K562 (cell line): ENCODE data around the gene CYSRT1. TPM values are rescaled to one million over a fixed set of nuclear protein-coding genes. Genes with fewer than 3 reads are reported as not detected.
A peak's percentile ranks its signal among the peaks of the same experiment; 100 is the strongest.

Experiments
- CTBP1 ChIP-seq: fragments of 450-650 bp; IDR thresholded peaks from 2 replicates; pipeline ENCODE4 v1.6.1; 2016; ENCODE audit warnings: borderline replicate concordance
- GABPA ChIP-seq: fragments of 200-800 bp; sonication (Bioruptor generic); conservative IDR thresholded peaks from 2 replicates; pipeline ENCODE4 v1.6.1; 2016; ENCODE audit warnings: low read depth, missing genetic modification characterization, missing compliant biosample characterization
- GTF2F1 ChIP-seq: IDR thresholded peaks from 2 replicates; pipeline ENCODE4 v1.6.1; 2011; ENCODE audit warnings: low read depth, low read length, improper control_type of control experiment
- HCFC1 ChIP-seq: IDR thresholded peaks from 2 replicates; pipeline ENCODE4 v1.6.1; 2012; ENCODE audit warnings: low read depth, low read length, improper control_type of control experiment
- MAZ ChIP-seq, 2 experiments: fragments of 450-650 bp in 1 of 2; sonication (generic) in 1 of 2; formaldehyde crosslinking; IDR thresholded peaks in 1 of 2; conservative IDR thresholded peaks in 1 of 2; 2 replicates each; pipeline versions ENCODE4 v1.4.0 to v1.5.0; 2020; ENCODE audit warnings: mild to moderate bottlenecking in 1 of 2, missing genetic modification reagents in 1 of 2
- MED1 ChIP-seq: sonication (generic); formaldehyde crosslinking; IDR thresholded peaks from 2 replicates; pipeline ENCODE4 v1.8.1; 2023; ENCODE audit warnings: missing genetic modification reagents, borderline replicate concordance
- MYC ChIP-seq, 2 experiments: fragments of 250-450 bp in 1 of 2; sonication (Bioruptor Pico) in 1 of 2; IDR thresholded peaks; 2 replicates each; pipeline versions ENCODE4 v1.5.1 to v1.6.1; 2012 to 2021; ENCODE audit warnings: low read depth in 2 of 2, borderline replicate concordance in 1 of 2, improper control_type of control experiment in 1 of 2, low read length in 1 of 2, mild to moderate bottlenecking in 1 of 2, moderate library complexity in 1 of 2
- PHF20 ChIP-seq: fragments of 450-650 bp; IDR thresholded peaks from 2 replicates; pipeline ENCODE4 v1.6.1; 2018; ENCODE audit not compliant: partially characterized antibody
- PML ChIP-seq: IDR thresholded peaks from 2 replicates; pipeline ENCODE4 v1.6.1; 2012; ENCODE audit warnings: low read length, inconsistent platforms
- POLR2A ChIP-seq: fragments of 450-650 bp; conservative IDR thresholded peaks from 2 replicates; pipeline ENCODE4 v1.6.1; 2016
- POLR2G ChIP-seq: fragments of 200-400 bp; formaldehyde crosslinking; IDR thresholded peaks from 2 replicates; pipeline ENCODE4 v1.6.1; 2017; ENCODE audit warnings: low read depth, mild to moderate bottlenecking, antibody characterized with exemption, low read length, moderate library complexity
- RBM22 ChIP-seq: fragments of 200-400 bp; formaldehyde crosslinking; IDR thresholded peaks from 2 replicates; pipeline ENCODE4 v1.6.1; 2018; ENCODE audit warnings: low read length, low read depth; ENCODE audit not compliant: poor library complexity, severe bottlenecking
- TBP ChIP-seq: optimal IDR thresholded peaks from 2 replicates; pipeline ENCODE3; 2011; ENCODE audit warnings: low read depth, low read length, improper control_type of control experiment
- YY1 ChIP-seq, 3 experiments: IDR thresholded peaks; 2 replicates each; pipeline ENCODE4 v1.6.1; 2011; ENCODE audit warnings: low read length in 2 of 3, mild to moderate bottlenecking in 2 of 3, moderate library complexity in 2 of 3, borderline replicate concordance in 1 of 3, control low read depth in 1 of 3, low read depth in 1 of 3; ENCODE audit not compliant: insufficient read depth in 3 of 3, insufficient replicate concordance in 2 of 3, control insufficient read depth in 1 of 3, insufficient read length in 1 of 3; ENCODE audit errors: extremely low read depth in 1 of 3
- ZFX ChIP-seq: sonication (generic); formaldehyde crosslinking; IDR thresholded peaks from 2 replicates; pipeline ENCODE4 v1.8.0; 2022; ENCODE audit warnings: mild to moderate bottlenecking, missing genetic modification reagents, moderate library complexity
- polyA plus RNA-seq, 8 experiments: library from polyadenylated mRNA; depleted of rRNA in 4 of 8; stranded (reverse) in 5 of 8; unstranded in 3 of 8; fragments of >200 nt; fragmentation: Nextera tagmentation in 2 of 8; fragmentation: Illumina TruSeq in 1 of 8; extraction: Ambion mirVana in 2 of 8; extraction: Trizol in 1 of 8; gene quantifications; 2 replicates each; pipeline versions ENCODE4 v1.2.1 to v1.2.3, GENCODE V29; 2011 to 2014; ENCODE audit warnings: inconsistent platforms in 1 of 8, missing spikeins in 1 of 8
- total RNA-seq, 7 experiments: library from RNA; depleted of rRNA in 6 of 7; stranded (reverse); fragments of >200 nt in 6 of 7; fragmentation: Illumina TruSeq in 2 of 7; extraction: Trizol in 2 of 7; gene quantifications; 2 replicates each; pipeline versions ENCODE4 v1.2.1 to v1.2.3, GENCODE V29; 2011 to 2021; ENCODE audit warnings: low replicate concordance in 1 of 7
- TF ChIP-seq, protein P1 (sequence below), 3 experiments: fragments of 200-800 bp in 1 of 3; fragments of 250-450 bp in 1 of 3; fragments of 450-650 bp in 1 of 3; sonication (Bioruptor Pico) in 1 of 3; sonication (Bioruptor generic) in 1 of 3; formaldehyde crosslinking in 1 of 3; IDR thresholded peaks; 2 replicates each; pipeline versions ENCODE4 v1.6.1 to v1.8.0; 2016 to 2022; ENCODE audit warnings: mild to moderate bottlenecking in 2 of 3, missing genetic modification characterization in 2 of 3, missing compliant biosample characterization in 1 of 3, moderate library complexity in 1 of 3
- TF ChIP-seq, protein P2 (sequence below): fragments of 250-450 bp; sonication (Bioruptor Pico); IDR thresholded peaks from 2 replicates; pipeline ENCODE4 v1.9.0; 2021; ENCODE audit warnings: mild to moderate bottlenecking, inconsistent platforms
- TF ChIP-seq, protein P3 (sequence below): sonication (generic); formaldehyde crosslinking; IDR thresholded peaks from 2 replicates; pipeline ENCODE4 v1.8.0; 2022; ENCODE audit warnings: missing genetic modification reagents, mild to moderate bottlenecking, moderate library complexity, borderline replicate concordance

Gene CYSRT1
- total and polyA plus RNA-seq, 9 of the 15 experiments (the other 6 are each of a cell fraction or from before 2014, with no cell fraction given), result 0.04 to 1.4 (median 0.42) TPM; not detected in 3

DNA sequence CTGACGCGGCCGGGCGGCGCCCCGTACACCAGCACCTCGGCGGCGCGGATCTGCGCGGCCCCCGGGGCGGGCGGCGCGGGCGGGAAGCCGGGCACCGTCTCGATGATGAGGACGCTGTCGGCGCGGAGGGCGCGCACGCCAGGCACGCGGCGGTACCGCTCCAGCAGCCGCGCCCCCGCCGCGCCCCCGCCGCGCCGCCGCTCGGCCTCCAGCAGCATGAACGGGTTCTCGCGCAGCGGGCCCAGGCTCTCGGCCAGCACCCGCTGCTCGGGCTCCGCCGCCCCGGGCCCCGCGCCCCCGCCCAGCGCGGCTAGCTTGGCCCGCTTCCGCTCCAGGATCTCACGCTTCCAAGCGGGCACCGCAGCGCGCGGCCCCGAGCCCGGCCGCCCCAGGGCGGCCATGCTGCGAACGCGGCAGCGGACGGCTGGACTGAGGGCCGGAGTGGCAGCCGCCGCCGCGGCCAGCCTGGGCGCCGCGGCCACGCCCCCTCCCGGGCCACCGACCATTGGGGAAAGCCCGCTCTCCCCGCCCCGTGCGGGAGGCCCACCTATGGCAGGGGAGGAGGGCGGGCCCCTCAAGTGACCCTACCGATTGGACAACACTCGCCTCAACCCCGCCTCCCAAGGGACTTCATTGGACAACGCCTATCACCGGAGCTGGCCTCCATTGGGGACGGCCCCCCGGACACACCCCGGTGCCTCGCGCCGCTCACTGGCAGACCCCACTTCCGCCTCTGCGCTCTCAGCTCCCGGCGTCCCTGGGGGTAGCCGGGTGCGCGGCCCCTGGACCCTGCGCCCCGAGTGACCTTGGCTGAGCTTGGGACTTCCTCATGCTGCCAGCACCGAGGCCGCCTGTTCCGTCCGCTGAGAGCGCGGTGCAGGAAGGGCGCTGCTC is 24.4 kb upstream of the CYSRT1 start, which contains the start of gene TPRN (continued):
- peak; percentile 62 to 95 (median 92) for TF ChIP-seq YY1 (IDR thresholded peaks at IDR 0.05; ENCODE audit: borderline replicate concordance in 1 of 3, control insufficient read depth in 1 of 3, extremely low read depth in 1 of 3, insufficient read depth in 3 of 3, insufficient read length in 1 of 3, insufficient replicate concordance in 2 of 3, low read depth in 1 of 3, low read length in 2 of 3)
- TF ChIP-seq CTBP1, result peak; percentile 75; the same call in 1 of the 2 replicates
- peak; percentile 45; the same call in 1 of the 2 replicates for TF ChIP-seq PML
- TF ChIP-seq, protein P1, sequence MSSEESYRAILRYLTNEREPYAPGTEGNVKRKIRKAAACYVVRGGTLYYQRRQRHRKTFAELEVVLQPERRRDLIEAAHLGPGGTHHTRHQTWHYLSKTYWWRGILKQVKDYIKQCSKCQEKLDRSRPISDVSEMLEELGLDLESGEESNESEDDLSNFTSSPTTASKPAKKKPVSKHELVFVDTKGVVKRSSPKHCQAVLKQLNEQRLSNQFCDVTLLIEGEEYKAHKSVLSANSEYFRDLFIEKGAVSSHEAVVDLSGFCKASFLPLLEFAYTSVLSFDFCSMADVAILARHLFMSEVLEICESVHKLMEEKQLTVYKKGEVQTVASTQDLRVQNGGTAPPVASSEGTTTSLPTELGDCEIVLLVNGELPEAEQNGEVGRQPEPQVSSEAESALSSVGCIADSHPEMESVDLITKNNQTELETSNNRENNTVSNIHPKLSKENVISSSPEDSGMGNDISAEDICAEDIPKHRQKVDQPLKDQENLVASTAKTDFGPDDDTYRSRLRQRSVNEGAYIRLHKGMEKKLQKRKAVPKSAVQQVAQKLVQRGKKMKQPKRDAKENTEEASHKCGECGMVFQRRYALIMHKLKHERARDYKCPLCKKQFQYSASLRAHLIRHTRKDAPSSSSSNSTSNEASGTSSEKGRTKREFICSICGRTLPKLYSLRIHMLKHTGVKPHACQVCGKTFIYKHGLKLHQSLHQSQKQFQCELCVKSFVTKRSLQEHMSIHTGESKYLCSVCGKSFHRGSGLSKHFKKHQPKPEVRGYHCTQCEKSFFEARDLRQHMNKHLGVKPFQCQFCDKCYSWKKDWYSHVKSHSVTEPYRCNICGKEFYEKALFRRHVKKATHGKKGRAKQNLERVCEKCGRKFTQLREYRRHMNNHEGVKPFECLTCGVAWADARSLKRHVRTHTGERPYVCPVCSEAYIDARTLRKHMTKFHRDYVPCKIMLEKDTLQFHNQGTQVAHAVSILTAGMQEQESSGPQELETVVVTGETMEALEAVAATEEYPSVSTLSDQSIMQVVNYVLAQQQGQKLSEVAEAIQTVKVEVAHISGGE (CRISPR knock-in tag; IDR thresholded peaks at IDR 0.05), result peak in 1 of 3 experiments; percentile 70; a peak in 1 of 6 replicates
- TF ChIP-seq PHF20, result peak; percentile 82
- peak; percentile 88 for TF ChIP-seq POLR2A
- TF ChIP-seq GABPA (tag), result peak; percentile 84
- TF ChIP-seq, protein P2, sequence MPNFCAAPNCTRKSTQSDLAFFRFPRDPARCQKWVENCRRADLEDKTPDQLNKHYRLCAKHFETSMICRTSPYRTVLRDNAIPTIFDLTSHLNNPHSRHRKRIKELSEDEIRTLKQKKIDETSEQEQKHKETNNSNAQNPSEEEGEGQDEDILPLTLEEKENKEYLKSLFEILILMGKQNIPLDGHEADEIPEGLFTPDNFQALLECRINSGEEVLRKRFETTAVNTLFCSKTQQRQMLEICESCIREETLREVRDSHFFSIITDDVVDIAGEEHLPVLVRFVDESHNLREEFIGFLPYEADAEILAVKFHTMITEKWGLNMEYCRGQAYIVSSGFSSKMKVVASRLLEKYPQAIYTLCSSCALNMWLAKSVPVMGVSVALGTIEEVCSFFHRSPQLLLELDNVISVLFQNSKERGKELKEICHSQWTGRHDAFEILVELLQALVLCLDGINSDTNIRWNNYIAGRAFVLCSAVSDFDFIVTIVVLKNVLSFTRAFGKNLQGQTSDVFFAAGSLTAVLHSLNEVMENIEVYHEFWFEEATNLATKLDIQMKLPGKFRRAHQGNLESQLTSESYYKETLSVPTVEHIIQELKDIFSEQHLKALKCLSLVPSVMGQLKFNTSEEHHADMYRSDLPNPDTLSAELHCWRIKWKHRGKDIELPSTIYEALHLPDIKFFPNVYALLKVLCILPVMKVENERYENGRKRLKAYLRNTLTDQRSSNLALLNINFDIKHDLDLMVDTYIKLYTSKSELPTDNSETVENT, result peak; percentile 50
- peak; percentile 51 for TF ChIP-seq RBM22
- TF ChIP-seq POLR2G, result peak; percentile 98
- TF ChIP-seq ZFX (CRISPR knock-in tag), result peak; percentile 30; the same call in 1 of the 2 replicates
- peak; percentile 52 to 82; a peak in 3 of 4 replicates for TF ChIP-seq MAZ (CRISPR knock-in tag; conservative IDR thresholded peaks at IDR 0.05 in 1 of 2, IDR thresholded peaks at IDR 0.05 in 1 of 2)
- TF ChIP-seq GTF2F1, result peak; percentile 51; the same call in 1 of the 2 replicates
- peak; percentile 94 for TF ChIP-seq TBP
- peak; percentile 3; the same call in 1 of the 2 replicates for TF ChIP-seq HCFC1
- TF ChIP-seq MYC (IDR thresholded peaks at IDR 0.05; ENCODE audit: low read depth, low read length), result peak; percentile 59
- TF ChIP-seq MYC (CRISPR knock-in tag; IDR thresholded peaks at IDR 0.05; ENCODE audit: borderline replicate concordance, low read depth), result no peak
- TF ChIP-seq MED1 (CRISPR knock-in tag), result no peak
- TF ChIP-seq, protein P3, sequence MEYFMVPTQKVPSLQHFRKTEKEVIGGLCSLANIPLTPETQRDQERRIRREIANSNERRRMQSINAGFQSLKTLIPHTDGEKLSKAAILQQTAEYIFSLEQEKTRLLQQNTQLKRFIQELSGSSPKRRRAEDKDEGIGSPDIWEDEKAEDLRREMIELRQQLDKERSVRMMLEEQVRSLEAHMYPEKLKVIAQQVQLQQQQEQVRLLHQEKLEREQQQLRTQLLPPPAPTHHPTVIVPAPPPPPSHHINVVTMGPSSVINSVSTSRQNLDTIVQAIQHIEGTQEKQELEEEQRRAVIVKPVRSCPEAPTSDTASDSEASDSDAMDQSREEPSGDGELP, result peak; percentile 40; the same call in 1 of the 2 replicates
